GM19193 (cell line): ENCODE measurements around the gene GNA15.

ENCODE experiments used
- POLR2A ChIP-seq: IDR thresholded peaks from 4 replicates; pipeline ENCODE4 v1.6.1; 2011; ENCODE audit not compliant: insufficient read depth, insufficient read length; ENCODE audit errors: extremely low read depth

Gene GNA15

GRCh38 chr19:3196064-3196932, 60.5 kb downstream of the GNA15 start:
- no peak for TF ChIP-seq POLR2A

GRCh38 chr19:3196933-3197205, 61.0 kb downstream of the GNA15 start:
- TF ChIP-seq POLR2A, result no peak

DNA sequence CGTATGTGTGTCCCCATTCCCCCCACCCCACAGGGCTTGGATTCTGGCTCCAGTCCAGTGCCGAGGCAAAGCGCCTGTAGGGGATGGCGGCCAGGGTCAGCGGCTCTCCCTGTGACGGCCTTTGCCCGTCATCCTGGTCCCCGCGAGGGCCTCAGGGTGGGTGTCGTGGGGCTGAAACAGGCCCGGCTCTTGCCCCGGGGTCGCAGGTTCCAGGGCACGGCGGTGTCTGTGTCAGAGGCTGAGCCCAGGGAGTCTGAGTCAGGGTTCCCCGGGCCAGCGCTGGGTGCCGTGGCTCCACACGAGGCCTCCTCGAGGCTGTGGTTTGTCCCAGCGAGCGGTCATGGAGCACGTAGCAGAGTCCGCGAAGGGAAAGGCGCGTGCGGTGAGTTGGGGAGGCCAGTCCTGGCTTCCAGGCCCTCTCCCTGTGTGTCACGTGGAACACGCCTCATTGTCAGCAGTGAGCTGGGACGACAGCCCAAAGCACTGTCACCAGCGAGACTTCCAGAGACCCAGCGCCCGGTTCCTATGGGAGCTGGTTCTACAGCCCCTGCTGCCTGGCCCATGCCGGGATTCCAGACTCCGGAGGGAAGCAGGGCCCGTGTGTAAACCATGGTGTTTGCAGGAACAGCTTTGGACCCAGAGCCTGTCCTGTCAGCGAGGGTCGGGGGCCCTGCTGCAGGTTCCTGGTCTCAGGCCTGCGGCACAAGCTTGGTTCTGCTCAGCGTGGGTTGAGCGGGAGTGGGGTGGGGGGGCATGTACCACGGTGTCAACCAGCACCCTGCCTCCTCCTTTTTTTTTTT, 63.3 kb downstream of the GNA15 start:
- TF ChIP-seq POLR2A, result no peak

- TF ChIP-seq POLR2A, result no peak
Measured at GRCh38 chr19:3201072-3201700, 65.4 kb downstream of the GNA15 start.

GRCh38 chr19:3201911-3202310, 66.1 kb downstream of the GNA15 start:
- no peak for TF ChIP-seq POLR2A

DNA sequence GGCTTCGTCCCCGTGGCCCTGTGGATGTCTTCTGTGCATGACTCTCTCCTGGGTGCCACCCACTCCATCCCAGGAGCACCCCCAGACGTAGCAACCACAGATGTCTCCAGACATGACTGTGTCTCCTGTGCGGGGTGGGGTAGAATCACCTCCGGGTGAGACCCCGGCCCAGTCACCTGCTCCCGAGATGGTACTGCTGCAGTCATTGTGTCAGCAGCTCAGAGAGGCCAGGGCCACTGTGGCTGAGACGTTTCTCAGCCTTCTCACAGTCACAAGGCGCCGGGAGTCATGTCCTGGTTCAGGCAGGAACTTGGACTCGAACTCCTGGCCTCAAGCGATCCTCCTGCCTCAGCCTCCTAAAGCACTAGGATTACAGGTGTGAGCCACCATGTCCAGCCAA, 66.5 kb downstream of the GNA15 start:
- TF ChIP-seq POLR2A, result no peak

- TF ChIP-seq POLR2A, result no peak
Measured at GRCh38 chr19:3203805-3204645, 68.2 kb downstream of the GNA15 start.

- TF ChIP-seq POLR2A, result no peak
Measured at GRCh38 chr19:3204646-3205275, 68.9 kb downstream of the GNA15 start.

DNA sequence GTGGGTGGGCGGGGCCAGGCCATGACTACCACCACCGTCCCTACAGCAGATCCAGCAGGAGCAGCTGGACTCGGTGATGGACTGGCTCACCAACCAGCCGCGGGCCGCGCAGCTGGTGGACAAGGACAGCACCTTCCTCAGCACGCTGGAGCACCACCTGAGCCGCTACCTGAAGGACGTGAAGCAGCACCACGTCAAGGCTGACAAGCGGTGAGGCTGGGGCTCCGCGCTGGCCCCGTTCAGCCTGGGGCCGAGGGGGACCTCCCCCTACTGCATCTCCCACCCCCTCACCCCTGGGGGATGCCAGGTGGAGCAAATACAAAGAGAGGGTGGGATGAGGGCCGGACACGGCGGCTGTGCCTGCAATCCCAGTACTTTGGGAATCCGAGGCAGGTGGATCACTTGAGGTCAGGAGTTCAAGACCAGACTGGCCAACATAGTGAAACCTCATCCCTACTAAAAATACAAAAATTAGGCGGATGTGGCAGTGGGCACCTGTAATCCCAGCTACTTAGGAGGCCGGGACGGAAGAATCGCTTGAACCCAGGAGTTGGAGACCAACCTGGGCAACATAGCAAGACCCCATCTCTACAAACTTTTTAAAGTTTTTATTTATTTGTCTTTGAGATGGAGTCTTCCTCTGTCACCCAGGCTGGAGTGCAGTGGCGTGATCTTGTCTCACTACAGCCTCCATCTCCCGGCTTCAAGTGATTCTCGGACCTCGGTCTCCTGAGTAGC, 70.6 kb downstream of the GNA15 start:
- no peak for TF ChIP-seq POLR2A

- TF ChIP-seq POLR2A, result no peak
Measured at GRCh38 chr19:3207461-3208242, 71.8 kb downstream of the GNA15 start.

GRCh38 chr19:3208317-3209207, 72.7 kb downstream of the GNA15 start:
- no peak for TF ChIP-seq POLR2A

GRCh38 chr19:3210347-3211017, 74.6 kb downstream of the GNA15 start:
- peak; percentile 25 for TF ChIP-seq POLR2A

DNA sequence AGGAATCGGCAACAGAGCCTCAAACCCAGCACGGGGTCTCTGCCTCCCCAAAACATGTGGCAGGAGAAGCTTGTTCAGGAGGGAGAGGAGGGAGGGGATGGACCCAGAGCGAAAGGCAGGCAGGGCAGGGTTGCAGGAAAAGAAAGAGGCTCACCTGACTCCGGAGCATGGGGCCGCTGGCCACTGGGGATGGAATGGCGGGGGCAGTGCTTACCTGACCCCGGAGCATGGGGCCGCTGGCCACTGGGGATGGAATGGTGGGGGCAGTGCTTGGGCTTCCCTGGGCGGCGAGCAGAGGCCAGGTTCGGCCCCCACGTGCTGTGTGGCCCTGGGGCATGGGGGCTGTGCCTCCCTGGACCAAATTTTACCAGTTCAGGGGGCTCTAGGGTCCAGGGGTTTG, 75.4 kb downstream of the GNA15 start:
- TF ChIP-seq POLR2A, result no peak
